K562 (cell line): ENCODE measurements around the gene GSG1L2. TPM values are rescaled to one million over a fixed set of nuclear protein-coding genes. Genes with fewer than 3 reads are reported as not detected.

ENCODE experiments used
- ATAC-seq: fragments of 200-7000 bp; cut with Tn5 transposase; 3 replicates; pipeline ENCODE4 v1.9.1; 2020; ENCODE audit warnings: moderate library complexity
- BruUV-seq: library from RNA; stranded (reverse); fragments of 400-500 nt; replicated peaks from 2 replicates; lab custom pipeline; 2021; lab: Mats Ljungman, UMichigan
- CTCF ChIA-PET: fragments of 300-600 bp; formaldehyde crosslinking; extraction: SDS; loops from one replicate; lab custom pipeline; 2021; ENCODE audit warnings: low intra/inter-chr PET ratio; lab: Yijun Ruan, JAX
- POLR2A ChIA-PET: fragments of 300-600, 350-650 bp; sonication (Branson Sonifier 250); formaldehyde crosslinking; extraction: SDS; loops from one replicate; lab custom pipeline; 2021; ENCODE audit warnings: antibody characterized with exemption, inconsistent platforms; lab: Yijun Ruan, JAX
- DNase-seq, 4 experiments: peaks; one replicate each; pipeline versions ENCODE4 v3.0.0 to v3.0.0-alpha.2; 2011 to 2018; ENCODE audit warnings: low spot score in 3 of 4, mixed read lengths in 3 of 4; ENCODE audit errors: extremely low read depth in 1 of 4
- FAIRE-seq: peaks from 2 replicates; lab custom pipeline; 2011; peaks lifted over from hg19 to GRCh38; lab: Jason Lieb, UNC
- H2AFZ ChIP-seq: 2 replicates; pipeline ENCODE4 v1.6.0; 2011; ENCODE audit warnings: low read depth, low read length, control low read depth, inconsistent platforms
- H3K27ac ChIP-seq: fragments of 200-600 bp; 3 replicates; pipeline ENCODE4 v1.8.0; 2011; ENCODE audit warnings: low read depth, mild to moderate bottlenecking, control low read depth, inconsistent platforms, low read length, moderate library complexity, mixed read lengths; ENCODE audit errors: extremely low read depth
- H3K27me3 ChIP-seq, 2 experiments: fragments of 300-600 bp in 1 of 2; 2 replicates in 1 of 2; 3 replicates in 1 of 2; pipeline versions ENCODE4 v1.6.0 to v1.8.0; 2011; ENCODE audit warnings: inconsistent platforms in 2 of 2, low read length in 2 of 2, mild to moderate bottlenecking in 1 of 2, mixed read lengths in 1 of 2, moderate library complexity in 1 of 2; ENCODE audit not compliant: control insufficient read depth in 2 of 2, insufficient read depth in 2 of 2
- H3K36me3 ChIP-seq: fragments of 300-600 bp; 3 replicates; pipeline ENCODE4 v1.8.0; 2011; ENCODE audit warnings: mild to moderate bottlenecking, low read length, inconsistent platforms; ENCODE audit not compliant: control insufficient read depth, insufficient read depth
- H3K4me1 ChIP-seq, 2 experiments: fragments of 200-600 bp in 1 of 2; replicated peaks in 1 of 2; 2 replicates in 1 of 2; 3 replicates in 1 of 2; pipeline versions ENCODE4 v1.5.1 to v1.8.0; 2011; ENCODE audit warnings: inconsistent platforms in 2 of 2, low read length in 2 of 2, mild to moderate bottlenecking in 1 of 2, mixed read lengths in 1 of 2, moderate library complexity in 1 of 2; ENCODE audit not compliant: control insufficient read depth in 2 of 2, insufficient read depth in 2 of 2
- H3K4me2 ChIP-seq: 2 replicates; pipeline ENCODE4 v1.6.1; 2011; ENCODE audit warnings: low read length, control low read depth, inconsistent platforms, mixed read lengths; ENCODE audit not compliant: insufficient read depth
- H3K4me3 ChIP-seq: fragments of 200-600 bp; sonication (generic), shearing (Covaris generic); 2 replicates; pipeline ENCODE4 v1.5.1; 2016; ENCODE audit warnings: control low read depth, inconsistent platforms
- H3K79me2 ChIP-seq: fragments of 200-600 bp; 3 replicates; pipeline ENCODE4 v1.8.0; 2011; ENCODE audit warnings: low read length, inconsistent platforms; ENCODE audit not compliant: control insufficient read depth, insufficient read depth
- H3K9ac ChIP-seq, 2 experiments: 2 replicates each; pipeline versions ENCODE4 v1.6.0 to v1.6.1; 2011; ENCODE audit warnings: low read depth in 2 of 2, low read length in 2 of 2, control low read depth in 1 of 2, inconsistent platforms in 1 of 2, mild to moderate bottlenecking in 1 of 2, mixed read lengths in 1 of 2; ENCODE audit not compliant: insufficient read depth in 1 of 2
- H3K9me1 ChIP-seq: one replicate; pipeline ENCODE4 v1.6.0; 2011; ENCODE audit warnings: inconsistent platforms, mild to moderate bottlenecking, low read length, moderate library complexity; ENCODE audit not compliant: control insufficient read depth, insufficient read depth
- H3K9me3 ChIP-seq: replicated peaks from 2 replicates; pipeline ENCODE4 v1.5.1; 2011; ENCODE audit warnings: low read depth, low read length, inconsistent platforms; ENCODE audit not compliant: control insufficient read depth, insufficient read depth
- H4K20me1 ChIP-seq: replicated peaks from 2 replicates; pipeline ENCODE4 v1.6.1; 2011; ENCODE audit warnings: low read length, inconsistent platforms, mixed read lengths; ENCODE audit not compliant: control insufficient read depth, insufficient read depth
- CTCF ChIP-seq, 3 experiments: IDR thresholded peaks in 2 of 3; conservative IDR thresholded peaks in 1 of 3; 2 replicates each; pipeline ENCODE4 v1.5.1; 2011 to 2012; ENCODE audit warnings: low read length in 3 of 3, mild to moderate bottlenecking in 3 of 3, control low read depth in 2 of 3, improper control_type of control experiment in 1 of 3, inconsistent platforms in 1 of 3, low read depth in 1 of 3, mixed read lengths in 1 of 3, moderate library complexity in 1 of 3; ENCODE audit not compliant: insufficient read depth in 2 of 3
- TARDBP ChIP-seq: fragments of 450-650 bp; IDR thresholded peaks from 2 replicates; pipeline ENCODE4 v1.6.1; 2016
- TSHZ1 ChIP-seq: fragments of 250-450 bp; sonication (Bioruptor Pico); IDR thresholded peaks from 2 replicates; pipeline ENCODE4 v1.4.0; 2020; ENCODE audit warnings: mild to moderate bottlenecking, moderate library complexity
- ZBTB17 ChIP-seq: fragments of 450-650 bp; formaldehyde crosslinking; IDR thresholded peaks from 2 replicates; pipeline ENCODE4 v1.4.0; 2020; ENCODE audit warnings: mild to moderate bottlenecking
- ZNF75A ChIP-seq: fragments of 450-650 bp; formaldehyde crosslinking; IDR thresholded peaks from 2 replicates; pipeline ENCODE4 v1.4.0; 2020; ENCODE audit warnings: mild to moderate bottlenecking
- WGBS: fragments of 100-300 bp; shearing (Covaris generic); methylation state at CpG from one replicate; pipeline ENCODE4 v1.1.6; 2016; ENCODE audit warnings: low coverage, mixed read lengths; ENCODE audit not compliant: insufficient coverage; ENCODE audit errors: missing lambda C conversion rate; 5-methylcytosine and 5-hydroxymethylcytosine counted together
- in situ Hi-C: fragments of 300-500 bp; cut with MboI; formaldehyde crosslinking; loops from 4 replicates; pipeline ENCODE4 v1.15.0; 2018; ENCODE audit warnings: inconsistent platforms, mixed read lengths
- intact Hi-C: fragments of 100-400 bp; cut with micrococcal nuclease; formaldehyde crosslinking; loops from 2 replicates; pipeline ENCODE4 v1.14.2; 2022
- polyA plus RNA-seq, 8 experiments: library from polyadenylated mRNA; depleted of rRNA in 4 of 8; stranded (reverse) in 5 of 8; unstranded in 3 of 8; fragments of >200 nt; fragmentation: Nextera tagmentation in 2 of 8; fragmentation: Illumina TruSeq in 1 of 8; extraction: Ambion mirVana in 2 of 8; extraction: Trizol in 1 of 8; gene quantifications; 2 replicates each; pipeline versions ENCODE4 v1.2.1 to v1.2.3, GENCODE V29; 2011 to 2014; ENCODE audit warnings: inconsistent platforms in 1 of 8, missing spikeins in 1 of 8
- total RNA-seq, 7 experiments: library from RNA; depleted of rRNA in 6 of 7; stranded (reverse); fragments of >200 nt in 6 of 7; fragmentation: Illumina TruSeq in 2 of 7; extraction: Trizol in 2 of 7; gene quantifications; 2 replicates each; pipeline versions ENCODE4 v1.2.1 to v1.2.3, GENCODE V29; 2011 to 2021; ENCODE audit warnings: low replicate concordance in 1 of 7

The GSG1L2 gene
- total and polyA plus RNA-seq, 9 of the 15 experiments (the other 6 are each of a cell fraction or from before 2014, with no cell fraction given): not detected

- FAIRE-seq (no peak), ATAC-seq (no peak), DNase-seq (no peak)
- Histone ChIP-seq H3K79me2 (no peaks in the 10 kb centered on the region), H3K4me1 (no peaks in the 10 kb centered on the region), H3K36me3 (no peaks in the 10 kb centered on the region), H3K27ac (no peak overlapping the region), H3K9me1 (no peaks in the 10 kb centered on the region), H3K4me2 (no peak overlapping the region), H3K9ac (no peak overlapping the region), H3K4me3 (no peak overlapping the region), H3K9me3 (no peaks in the 10 kb centered on the region), H3K27me3 (no peaks in the 10 kb centered on the region; a peak in 1 of 5 replicates), H4K20me1 (no peaks in the 10 kb centered on the region), H2AFZ (no peak overlapping the region)
- no TSS peak for BruUV-seq
- WGBS: 0% methylated on average over 3 of the region's 4 CpGs
- ChIA-PET CTCF (no interaction called here), POLR2A (no interaction called here)
- in situ Hi-C loops (no loop called here), intact Hi-C loops (no loop called here)
- no peak for TF ChIP-seq ZBTB17 (CRISPR knock-in tag)
- TF ChIP-seq TSHZ1: no peak
- no peak for TF ChIP-seq TARDBP
- TF ChIP-seq CTCF (IDR thresholded peaks at IDR 0.05 in 2 of 3, conservative IDR thresholded peaks at IDR 0.05 in 1 of 3; ENCODE audit: insufficient read depth in 2 of 3, low read depth in 1 of 3, low read length in 3 of 3): 0 out of 6 replicates have a peak, but pooled peaks of 2 of the 3 experiments have one; percentile 4 to 9
- no peak for TF ChIP-seq ZNF75A (CRISPR knock-in tag)
These were observed 17.6 kb upstream of the GSG1L2 start for GRCh38 chr17:9839433-9839832.
